Measurements from ENCODE around the gene CBS.
"Not testable (repeated sequence)": the region's sequence is repeated elsewhere in the genome, so short reads cannot be mapped to it uniquely, and the experiment has no call there.

DNA sequence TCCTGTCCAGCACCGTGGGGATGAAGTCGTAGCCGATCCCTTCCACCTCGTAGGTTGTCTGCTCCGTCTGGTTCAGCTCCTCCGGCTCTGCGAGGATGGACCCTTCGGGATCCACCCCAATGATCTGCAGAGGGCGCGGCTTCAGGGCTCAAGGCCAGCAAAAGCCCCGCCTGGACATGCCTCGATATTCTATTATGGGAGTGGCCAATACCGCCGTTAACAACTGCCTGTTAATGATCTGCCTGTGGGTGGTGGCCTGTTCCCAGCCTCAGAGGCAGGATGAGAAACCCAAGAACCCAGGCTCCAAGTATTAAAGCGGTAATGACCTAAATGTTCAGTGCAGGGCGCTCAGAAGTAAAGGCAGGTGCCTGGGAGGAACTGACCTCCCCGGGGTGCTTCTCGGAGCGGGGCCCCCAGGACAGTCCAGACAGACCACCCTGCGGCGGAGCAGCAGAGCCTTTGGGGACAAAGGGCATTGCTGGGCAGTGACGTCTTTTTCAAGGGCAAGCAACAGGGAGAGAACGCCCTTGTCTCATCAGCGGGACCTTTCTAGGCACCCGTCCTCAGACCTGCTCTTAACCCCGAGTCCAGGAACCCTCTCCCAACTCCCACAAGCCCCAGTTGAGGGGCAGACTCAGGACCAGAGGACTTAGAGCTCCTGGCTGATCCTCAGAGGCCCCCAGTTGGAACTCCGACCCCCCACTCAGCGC lies 12.5 kb downstream of the CBS start:
- TF ChIP-seq, protein P1, sequence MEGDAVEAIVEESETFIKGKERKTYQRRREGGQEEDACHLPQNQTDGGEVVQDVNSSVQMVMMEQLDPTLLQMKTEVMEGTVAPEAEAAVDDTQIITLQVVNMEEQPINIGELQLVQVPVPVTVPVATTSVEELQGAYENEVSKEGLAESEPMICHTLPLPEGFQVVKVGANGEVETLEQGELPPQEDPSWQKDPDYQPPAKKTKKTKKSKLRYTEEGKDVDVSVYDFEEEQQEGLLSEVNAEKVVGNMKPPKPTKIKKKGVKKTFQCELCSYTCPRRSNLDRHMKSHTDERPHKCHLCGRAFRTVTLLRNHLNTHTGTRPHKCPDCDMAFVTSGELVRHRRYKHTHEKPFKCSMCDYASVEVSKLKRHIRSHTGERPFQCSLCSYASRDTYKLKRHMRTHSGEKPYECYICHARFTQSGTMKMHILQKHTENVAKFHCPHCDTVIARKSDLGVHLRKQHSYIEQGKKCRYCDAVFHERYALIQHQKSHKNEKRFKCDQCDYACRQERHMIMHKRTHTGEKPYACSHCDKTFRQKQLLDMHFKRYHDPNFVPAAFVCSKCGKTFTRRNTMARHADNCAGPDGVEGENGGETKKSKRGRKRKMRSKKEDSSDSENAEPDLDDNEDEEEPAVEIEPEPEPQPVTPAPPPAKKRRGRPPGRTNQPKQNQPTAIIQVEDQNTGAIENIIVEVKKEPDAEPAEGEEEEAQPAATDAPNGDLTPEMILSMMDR (IDR thresholded peaks at IDR 0.05), result not testable (repeated sequence)
- not testable (repeated sequence) for TF ChIP-seq POLR2A, EP300 (IDR thresholded peaks at IDR 0.05)

Data from tibial nerve (tissue), 4 donors.